Mesenchymal stem cell (in vitro differentiated cells and primary cell): ENCODE measurements around the gene LIMS1.
"Not testable (repeated sequence)": the region's sequence is repeated elsewhere in the genome, so short reads cannot be mapped to it uniquely, and the experiment has no call there.

Source experiments
- DNase-seq: peaks from one replicate; pipeline ENCODE4 v3.0.0-alpha.2; 2013
- H2AFZ ChIP-seq: one replicate; pipeline ENCODE4 v1.6.1; 2013; ENCODE audit warnings: low read depth, mild to moderate bottlenecking, control low read depth, inconsistent platforms, low read length, moderate library complexity
- H2AK5ac ChIP-seq: 2 replicates; pipeline ENCODE4 v1.6.1; 2013; ENCODE audit warnings: low read length, moderate library complexity, mild to moderate bottlenecking, inconsistent platforms; ENCODE audit not compliant: severe bottlenecking
- H2BK120ac ChIP-seq: one replicate; pipeline ENCODE4 v1.6.1; 2013; ENCODE audit warnings: low read depth, mild to moderate bottlenecking, inconsistent platforms, low read length, moderate library complexity
- H2BK12ac ChIP-seq, 2 experiments: one replicate each; pipeline ENCODE4 v1.6.1; 2013; ENCODE audit warnings: inconsistent platforms in 2 of 2, low read length in 2 of 2, mild to moderate bottlenecking in 2 of 2, moderate library complexity in 2 of 2, control low read depth in 1 of 2
- H2BK15ac ChIP-seq: one replicate; pipeline ENCODE4 v1.6.1; 2013; ENCODE audit warnings: mild to moderate bottlenecking, low read depth, inconsistent platforms; ENCODE audit not compliant: poor library complexity, severe bottlenecking
- H2BK5ac ChIP-seq: 2 replicates; pipeline ENCODE4 v1.6.1; 2013; ENCODE audit warnings: low read depth, mild to moderate bottlenecking, low read length, control low read depth, inconsistent platforms; ENCODE audit not compliant: poor library complexity, severe bottlenecking
- H3K14ac ChIP-seq, 2 experiments: one replicate each; pipeline ENCODE4 v1.6.1; 2013; ENCODE audit warnings: inconsistent platforms in 2 of 2, low read length in 2 of 2, control low read depth in 1 of 2, mild to moderate bottlenecking in 1 of 2, moderate library complexity in 1 of 2
- H3K18ac ChIP-seq, 2 experiments: one replicate each; pipeline ENCODE4 v1.6.1; 2013; ENCODE audit warnings: inconsistent platforms in 2 of 2, low read length in 2 of 2, control low read depth in 1 of 2, low read depth in 1 of 2, mild to moderate bottlenecking in 1 of 2
- H3K23ac ChIP-seq, 2 experiments: one replicate each; pipeline ENCODE4 v1.6.1; 2013; ENCODE audit warnings: inconsistent platforms in 2 of 2, low read length in 2 of 2, mild to moderate bottlenecking in 2 of 2, moderate library complexity in 2 of 2, control low read depth in 1 of 2
- H3K27ac ChIP-seq: 2 replicates; pipeline ENCODE4 v1.5.1; 2013; ENCODE audit warnings: mild to moderate bottlenecking, moderate library complexity, low read length, control low read depth, inconsistent platforms; ENCODE audit not compliant: poor library complexity, severe bottlenecking
- H3K27me3 ChIP-seq, 2 experiments: 2 replicates each; pipeline versions ENCODE4 v1.6.1 to v1.7.0; 2013; ENCODE audit warnings: low read length in 2 of 2, mild to moderate bottlenecking in 2 of 2, moderate library complexity in 2 of 2, control low read depth in 1 of 2, inconsistent platforms in 1 of 2; ENCODE audit not compliant: control insufficient read depth in 1 of 2, insufficient read depth in 1 of 2
- H3K36me3 ChIP-seq, 2 experiments: 2 replicates each; pipeline versions ENCODE4 v1.6.1 to v1.7.0; 2013; ENCODE audit warnings: low read length in 2 of 2, control low read depth in 1 of 2, inconsistent platforms in 1 of 2, low read depth in 1 of 2, mild to moderate bottlenecking in 1 of 2; ENCODE audit not compliant: insufficient read depth in 2 of 2, control insufficient read depth in 1 of 2
- H3K4ac ChIP-seq, 2 experiments: one replicate each; pipeline ENCODE4 v1.6.1; 2013; ENCODE audit warnings: inconsistent platforms in 2 of 2, low read length in 2 of 2, mild to moderate bottlenecking in 2 of 2, moderate library complexity in 2 of 2, control low read depth in 1 of 2, low read depth in 1 of 2
- H3K4me1 ChIP-seq: 2 replicates; pipeline ENCODE4 v1.6.1; 2013; ENCODE audit warnings: low read depth, low read length, control low read depth; ENCODE audit not compliant: control insufficient read depth, insufficient read depth
- H3K4me2 ChIP-seq: 2 replicates; pipeline ENCODE4 v1.6.1; 2013; ENCODE audit warnings: low read length, mild to moderate bottlenecking, inconsistent platforms; ENCODE audit not compliant: poor library complexity, severe bottlenecking
- H3K4me3 ChIP-seq, 2 experiments: 2 replicates each; pipeline versions ENCODE4 v1.5.1 to v1.7.0; 2013; ENCODE audit warnings: low read length in 2 of 2, mild to moderate bottlenecking in 2 of 2, control low read depth in 1 of 2, low read depth in 1 of 2; ENCODE audit not compliant: insufficient read depth in 1 of 2
- H3K79me1 ChIP-seq: replicated peaks from 2 replicates; pipeline ENCODE4 v1.6.1; 2013; ENCODE audit warnings: mild to moderate bottlenecking, control low read depth, low read length, inconsistent platforms; ENCODE audit not compliant: poor library complexity, severe bottlenecking
- H3K9ac ChIP-seq: 2 replicates; pipeline ENCODE4 v1.7.0; 2013; ENCODE audit warnings: mild to moderate bottlenecking, low read length, moderate library complexity
- H3K9me3 ChIP-seq: 2 replicates; pipeline ENCODE4 v1.7.0; 2013; ENCODE audit warnings: mild to moderate bottlenecking, low read length; ENCODE audit not compliant: control insufficient read depth
- H4K8ac ChIP-seq: one replicate; pipeline ENCODE4 v1.6.1; 2013; ENCODE audit warnings: inconsistent platforms, mild to moderate bottlenecking, low read length, moderate library complexity
- H4K91ac ChIP-seq: one replicate; pipeline ENCODE4 v1.6.1; 2013; ENCODE audit warnings: mild to moderate bottlenecking, low read length, inconsistent platforms
- WGBS: methylation state at CpG from one replicate; pipeline ENCODE4 v1.1.7; 2013; ENCODE audit warnings: mixed read lengths; 5-methylcytosine and 5-hydroxymethylcytosine counted together

LIMS1 gene

GRCh38 chr2:108555572-108555971, 21.3 kb downstream of the LIMS1 start:
- DNase-seq = no peak
- peak overlapping the region in 1 of 2 experiments; percentile 86 for H3K14ac ChIP-seq
- peak overlapping the region in 1 of 2 experiments; percentile 47 for H3K23ac ChIP-seq
- no peak overlapping the region for H2AK5ac ChIP-seq
- H3K4me3 ChIP-seq = no peak overlapping the region
- H3K36me3 ChIP-seq = peaks cover 4 to 12% of the 10 kb centered on the region in 2 experiments
- WGBS = 96% methylated on average over 1 of the region's 2 CpGs
- H4K91ac ChIP-seq = no peak overlapping the region
- H2BK120ac ChIP-seq = no peak overlapping the region
- no peak overlapping the region for H3K27ac ChIP-seq
- H3K18ac ChIP-seq = peak overlapping the region; percentile 11 to 18
- no peak overlapping the region for H3K9ac ChIP-seq
- H3K79me1 ChIP-seq = no peaks in the 10 kb centered on the region
- no peak overlapping the region for H4K8ac ChIP-seq
- no peaks in the 10 kb centered on the region for H3K9me3 ChIP-seq
- no peak overlapping the region for H2BK5ac ChIP-seq
- no peak overlapping the region for H2BK15ac ChIP-seq
- no peaks in the 10 kb centered on the region for H3K27me3 ChIP-seq
- H3K4ac ChIP-seq = peak overlapping the region in 1 of 2 experiments; percentile 29
- H2AFZ ChIP-seq = no peak overlapping the region
- H3K4me1 ChIP-seq = peaks cover 15% of the 10 kb centered on the region
- peak overlapping the region in 1 of 2 experiments; percentile 58 for H2BK12ac ChIP-seq
- no peak overlapping the region for H3K4me2 ChIP-seq

GRCh38 chr2:108556581-108556980, 22.3 kb downstream of the LIMS1 start:
- H3K4ac ChIP-seq, H3K23ac ChIP-seq, H2BK120ac ChIP-seq, H4K8ac ChIP-seq, H3K9me3 ChIP-seq, H3K79me1 ChIP-seq, H2AK5ac ChIP-seq, H3K14ac ChIP-seq, H3K27me3 ChIP-seq, H4K91ac ChIP-seq, H3K9ac ChIP-seq, H2AFZ ChIP-seq, H3K18ac ChIP-seq, H2BK15ac ChIP-seq, H3K36me3 ChIP-seq, H3K4me2 ChIP-seq, H2BK5ac ChIP-seq, H3K4me3 ChIP-seq: not testable (repeated sequence)
- peak; percentile 79 for DNase-seq
- H3K4me1 ChIP-seq = peaks cover 15% of the 10 kb centered on the region
- peak overlapping the region; percentile 48 for H3K27ac ChIP-seq
- 73% methylated on average over 2 of the region's 2 CpGs for WGBS
- peak overlapping the region in 1 of 2 experiments; percentile 24 for H2BK12ac ChIP-seq

- Histone ChIP-seq H4K8ac (peak overlapping the region; percentile 46), H2BK5ac (no peak overlapping the region), H3K14ac (no peak overlapping the region), H2BK15ac (no peak overlapping the region), H3K27me3 (no peaks in the 10 kb centered on the region), H3K4me1 (peaks cover 10% of the 10 kb centered on the region), H2BK120ac (no peak overlapping the region), H2BK12ac (peak overlapping the region in 1 of 2 experiments; percentile 20), H3K27ac (no peak overlapping the region), H3K79me1 (no peaks in the 10 kb centered on the region), H3K4ac (peak overlapping the region in 1 of 2 experiments; percentile 13), H3K4me2 (no peak overlapping the region), H3K23ac (no peak overlapping the region), H3K4me3 (no peak overlapping the region), H3K9me3 (no peaks in the 10 kb centered on the region), H2AK5ac (no peak overlapping the region), H2AFZ (no peak overlapping the region), H3K9ac (no peak overlapping the region), H3K36me3 (peaks cover 4 to 5% of the 10 kb centered on the region in 2 experiments), H4K91ac (peak overlapping the region; percentile 12), H3K18ac (peak overlapping the region in 1 of 2 experiments; percentile 71)
- 64% methylated on average over 4 of the region's 6 CpGs for WGBS
- DNase-seq = no peak
These were observed 26.1 kb downstream of the LIMS1 start for GRCh38 chr2:108560241-108560811.

GRCh38 chr2:108560895-108561530, 26.7 kb downstream of the LIMS1 start:
- Histone ChIP-seq H4K8ac (no peak overlapping the region), H2BK120ac (no peak overlapping the region), H3K9me3 (no peaks in the 10 kb centered on the region), H3K36me3 (peaks cover 4 to 5% of the 10 kb centered on the region in 2 experiments), H3K4me2 (peak overlapping the region; percentile 6), H3K4ac (no peak overlapping the region), H3K23ac (no peak overlapping the region), H4K91ac (no peak overlapping the region), H3K4me3 (no peak overlapping the region), H3K14ac (no peak overlapping the region), H2AFZ (no peak overlapping the region), H3K79me1 (no peaks in the 10 kb centered on the region), H3K9ac (no peak overlapping the region), H3K4me1 (peaks cover 9% of the 10 kb centered on the region), H2BK12ac (no peak overlapping the region), H3K18ac (no peak overlapping the region), H2BK5ac (no peak overlapping the region), H3K27ac (peak overlapping the region; percentile 17), H2BK15ac (no peak overlapping the region), H2AK5ac (no peak overlapping the region), H3K27me3 (no peaks in the 10 kb centered on the region)
- 36% methylated on average over 1 of the region's 1 CpG for WGBS
- DNase-seq = peak; percentile 42
